GM10847 (cell line): Measurements from ENCODE around the gene HMX2.

Source experiments
- POLR2A ChIP-seq: IDR thresholded peaks from 2 replicates; pipeline ENCODE4 v1.6.1; 2011; ENCODE audit not compliant: insufficient read length; ENCODE audit errors: extremely low read depth

Gene HMX2

GRCh38 chr10:123154711-123155505 is 7.0 kb downstream of the HMX2 start:
- no peak for TF ChIP-seq POLR2A

- no peak for TF ChIP-seq POLR2A
Measured at GRCh38 chr10:123156078-123156477, 8.1 kb downstream of the HMX2 start.

- TF ChIP-seq POLR2A: no peak
Measured at GRCh38 chr10:123157210-123157609, 9.3 kb downstream of the HMX2 start.

- TF ChIP-seq POLR2A: no peak
Measured at GRCh38 chr10:123158682-123159081, 10.7 kb downstream of the HMX2 start.

- TF ChIP-seq POLR2A: no peak
Measured at GRCh38 chr10:123160311-123160980, 12.5 kb downstream of the HMX2 start.

GRCh38 chr10:123164319-123164718 is 16.4 kb downstream of the HMX2 start:
- TF ChIP-seq POLR2A: no peak

- TF ChIP-seq POLR2A: no peak
Measured at GRCh38 chr10:123165445-123166072, 17.6 kb downstream of the HMX2 start.

- TF ChIP-seq POLR2A: no peak
Measured at GRCh38 chr10:123166618-123167017, 18.7 kb downstream of the HMX2 start.

GRCh38 chr10:123170961-123171360 is 23.0 kb downstream of the HMX2 start:
- TF ChIP-seq POLR2A: no peak

- TF ChIP-seq POLR2A: no peak
Measured at GRCh38 chr10:123175389-123176387, 27.8 kb downstream of the HMX2 start.

GRCh38 chr10:123180101-123181090 is 32.5 kb downstream of the HMX2 start:
- TF ChIP-seq POLR2A: no peak

- no peak for TF ChIP-seq POLR2A
Measured at GRCh38 chr10:123183724-123184123, 35.8 kb downstream of the HMX2 start.

- TF ChIP-seq POLR2A: no peak
Measured at GRCh38 chr10:123187781-123188180, 39.8 kb downstream of the HMX2 start.

GRCh38 chr10:123191886-123192285 is 44.0 kb downstream of the HMX2 start:
- no peak for TF ChIP-seq POLR2A
